ENCODE data around the gene ARHGAP15. TPM values are rescaled to one million over a fixed set of nuclear protein-coding genes. Genes with fewer than 3 reads are reported as not detected.

Gene ARHGAP15
- total RNA-seq, 4 donors from 2014 or later = 0.80 to 53.1 (median 12.7) TPM

GRCh38 chr2:143463719-143464118 lies 334.5 kb downstream of the ARHGAP15 start:
- intact Hi-C loops (cut with DNase I; ENCODE audit: low total_unique reads) = no loop called here
- no peaks in the 10 kb centered on the region for H3K27me3 ChIP-seq

GRCh38 chr2:143466391-143466790 lies 337.2 kb downstream of the ARHGAP15 start:
- intact Hi-C loops (cut with DNase I; ENCODE audit: low total_unique reads) (no loop called here), in situ Hi-C loops (cut with MboI; ENCODE audit: low pct_ligation_motif_present in 1 of 4, low pct_unique_long_range_greater_than_20kb in 1 of 4, low sequenced_read_pairs in 3 of 4) (no loop called here)
- no peak for TF ChIP-seq CTCF (IDR thresholded peaks at IDR 0.05)
- no peak for TF ChIP-seq POLR2AphosphoS5 (IDR thresholded peaks at IDR 0.05)
- TF ChIP-seq EP300 (IDR thresholded peaks at IDR 0.05; ENCODE audit: low read depth) = no peak
- no peak for TF ChIP-seq POLR2A (IDR thresholded peaks at IDR 0.05)
- no peak for DNase-seq
- H3K27ac ChIP-seq = no peak overlapping the region
- no peak overlapping the region for H3K4me3 ChIP-seq
- WGBS, 2 donors (ENCODE audit: low coverage in 1 of 2) = 65 to 69% methylated on average over 1 of the region's 1 CpG
- no peaks in the 10 kb centered on the region for H3K27me3 ChIP-seq
- H3K36me3 ChIP-seq = no peaks in the 10 kb centered on the region
- no peaks in the 10 kb centered on the region for H3K9me3 ChIP-seq
- no peaks in the 10 kb centered on the region for H3K4me1 ChIP-seq

More at GRCh38 chr2:143463719-143464118, 334.5 kb downstream of the ARHGAP15 start:
- no peak overlapping the region for H3K4me3 ChIP-seq
- H3K36me3 ChIP-seq = no peaks in the 10 kb centered on the region
- TF ChIP-seq EP300 (IDR thresholded peaks at IDR 0.05; ENCODE audit: low read depth) = no peak
- TF ChIP-seq CTCF (IDR thresholded peaks at IDR 0.05) = no peak
- no peak for TF ChIP-seq POLR2A (IDR thresholded peaks at IDR 0.05)
- no peak for TF ChIP-seq POLR2AphosphoS5 (IDR thresholded peaks at IDR 0.05)
- in situ Hi-C loops (cut with MboI; ENCODE audit: low pct_ligation_motif_present in 1 of 4, low pct_unique_long_range_greater_than_20kb in 1 of 4, low sequenced_read_pairs in 3 of 4) = no loop called here
- H3K9me3 ChIP-seq = no peaks in the 10 kb centered on the region
- H3K27ac ChIP-seq = no peak overlapping the region
- DNase-seq = no peak
- no peaks in the 10 kb centered on the region for H3K4me1 ChIP-seq

GRCh38 chr2:143467011-143467410 lies 337.8 kb downstream of the ARHGAP15 start:
- Histone ChIP-seq H3K4me1 (no peaks in the 10 kb centered on the region), H3K27ac (no peak overlapping the region), H3K9me3 (no peaks in the 10 kb centered on the region), H3K4me3 (no peak overlapping the region), H3K36me3 (no peaks in the 10 kb centered on the region), H3K27me3 (no peaks in the 10 kb centered on the region)
- DNase-seq = no peak
- no peak for TF ChIP-seq POLR2A (IDR thresholded peaks at IDR 0.05)
- TF ChIP-seq POLR2AphosphoS5 (IDR thresholded peaks at IDR 0.05) = no peak
- TF ChIP-seq EP300 (IDR thresholded peaks at IDR 0.05; ENCODE audit: low read depth) = no peak
- no peak for TF ChIP-seq CTCF (IDR thresholded peaks at IDR 0.05)
- in situ Hi-C loops (cut with MboI; ENCODE audit: low pct_ligation_motif_present in 1 of 4, low pct_unique_long_range_greater_than_20kb in 1 of 4, low sequenced_read_pairs in 3 of 4) = no loop called here
- WGBS, 2 donors (ENCODE audit: low coverage in 1 of 2) = 83 to 94% methylated on average over 3 of the region's 3 CpGs
- intact Hi-C loops (cut with DNase I; ENCODE audit: low total_unique reads) = no loop called here

GRCh38 chr2:143468341-143468888 lies 339.2 kb downstream of the ARHGAP15 start:
- Histone ChIP-seq H3K9me3 (no peaks in the 10 kb centered on the region), H3K36me3 (no peaks in the 10 kb centered on the region), H3K27me3 (no peaks in the 10 kb centered on the region), H3K4me3 (no peak overlapping the region), H3K4me1 (no peaks in the 10 kb centered on the region), H3K27ac (no peak overlapping the region)
- intact Hi-C loops (cut with DNase I; ENCODE audit: low total_unique reads) = no loop called here
- in situ Hi-C loops (cut with MboI; ENCODE audit: low pct_ligation_motif_present in 1 of 4, low pct_unique_long_range_greater_than_20kb in 1 of 4, low sequenced_read_pairs in 3 of 4) = no loop called here
- no peak for TF ChIP-seq POLR2AphosphoS5 (IDR thresholded peaks at IDR 0.05)
- no peak for TF ChIP-seq EP300 (IDR thresholded peaks at IDR 0.05; ENCODE audit: low read depth)
- no peak for TF ChIP-seq POLR2A (IDR thresholded peaks at IDR 0.05)
- no peak for TF ChIP-seq CTCF (IDR thresholded peaks at IDR 0.05)
- no peak for DNase-seq

All from transverse colon (tissue), 4 donors.